ENCODE results near the gene C19orf85.

DNA sequence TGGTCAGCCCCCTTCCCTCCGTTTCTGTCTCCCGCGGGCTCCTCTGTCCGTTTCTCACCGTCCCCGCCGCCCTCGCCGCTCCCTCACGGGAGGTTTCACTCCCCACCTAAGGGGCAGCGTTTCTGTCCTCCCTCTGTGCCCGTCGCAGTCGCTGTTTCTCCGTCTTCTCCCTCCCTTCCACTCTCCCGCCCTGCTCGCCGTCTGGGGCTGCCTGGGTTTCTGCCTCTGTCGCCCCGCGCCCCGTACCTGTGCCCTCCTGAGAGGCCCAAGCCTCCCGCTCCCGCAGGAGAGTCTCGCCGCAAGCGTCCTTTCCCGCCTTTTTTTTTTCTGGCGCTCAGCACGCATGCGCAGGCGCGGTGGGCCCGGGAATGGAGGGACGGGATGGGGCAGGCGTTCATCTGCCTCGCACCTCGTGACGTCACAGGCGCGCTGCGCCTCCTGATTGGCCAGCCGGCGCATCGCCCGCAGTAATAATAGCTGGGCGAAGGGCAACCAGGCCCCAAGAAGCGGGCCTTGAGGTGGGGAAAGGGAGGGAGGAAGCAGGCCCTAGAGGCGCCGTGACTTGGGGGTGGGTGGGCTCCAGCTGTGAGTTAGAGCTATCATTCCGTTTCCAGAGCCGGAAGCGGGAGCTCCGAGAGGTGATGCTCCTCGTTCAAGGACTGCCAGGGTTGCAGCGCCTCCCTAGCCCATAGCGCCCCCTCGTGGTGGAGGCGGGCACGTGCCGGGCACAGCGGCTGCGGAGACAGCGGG lies 39.1 kb upstream of the C19orf85 start:
- TF ChIP-seq, protein P1, sequence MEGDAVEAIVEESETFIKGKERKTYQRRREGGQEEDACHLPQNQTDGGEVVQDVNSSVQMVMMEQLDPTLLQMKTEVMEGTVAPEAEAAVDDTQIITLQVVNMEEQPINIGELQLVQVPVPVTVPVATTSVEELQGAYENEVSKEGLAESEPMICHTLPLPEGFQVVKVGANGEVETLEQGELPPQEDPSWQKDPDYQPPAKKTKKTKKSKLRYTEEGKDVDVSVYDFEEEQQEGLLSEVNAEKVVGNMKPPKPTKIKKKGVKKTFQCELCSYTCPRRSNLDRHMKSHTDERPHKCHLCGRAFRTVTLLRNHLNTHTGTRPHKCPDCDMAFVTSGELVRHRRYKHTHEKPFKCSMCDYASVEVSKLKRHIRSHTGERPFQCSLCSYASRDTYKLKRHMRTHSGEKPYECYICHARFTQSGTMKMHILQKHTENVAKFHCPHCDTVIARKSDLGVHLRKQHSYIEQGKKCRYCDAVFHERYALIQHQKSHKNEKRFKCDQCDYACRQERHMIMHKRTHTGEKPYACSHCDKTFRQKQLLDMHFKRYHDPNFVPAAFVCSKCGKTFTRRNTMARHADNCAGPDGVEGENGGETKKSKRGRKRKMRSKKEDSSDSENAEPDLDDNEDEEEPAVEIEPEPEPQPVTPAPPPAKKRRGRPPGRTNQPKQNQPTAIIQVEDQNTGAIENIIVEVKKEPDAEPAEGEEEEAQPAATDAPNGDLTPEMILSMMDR (IDR thresholded peaks at IDR 0.05) = peak; percentile 99
- TF ChIP-seq, protein P2, sequence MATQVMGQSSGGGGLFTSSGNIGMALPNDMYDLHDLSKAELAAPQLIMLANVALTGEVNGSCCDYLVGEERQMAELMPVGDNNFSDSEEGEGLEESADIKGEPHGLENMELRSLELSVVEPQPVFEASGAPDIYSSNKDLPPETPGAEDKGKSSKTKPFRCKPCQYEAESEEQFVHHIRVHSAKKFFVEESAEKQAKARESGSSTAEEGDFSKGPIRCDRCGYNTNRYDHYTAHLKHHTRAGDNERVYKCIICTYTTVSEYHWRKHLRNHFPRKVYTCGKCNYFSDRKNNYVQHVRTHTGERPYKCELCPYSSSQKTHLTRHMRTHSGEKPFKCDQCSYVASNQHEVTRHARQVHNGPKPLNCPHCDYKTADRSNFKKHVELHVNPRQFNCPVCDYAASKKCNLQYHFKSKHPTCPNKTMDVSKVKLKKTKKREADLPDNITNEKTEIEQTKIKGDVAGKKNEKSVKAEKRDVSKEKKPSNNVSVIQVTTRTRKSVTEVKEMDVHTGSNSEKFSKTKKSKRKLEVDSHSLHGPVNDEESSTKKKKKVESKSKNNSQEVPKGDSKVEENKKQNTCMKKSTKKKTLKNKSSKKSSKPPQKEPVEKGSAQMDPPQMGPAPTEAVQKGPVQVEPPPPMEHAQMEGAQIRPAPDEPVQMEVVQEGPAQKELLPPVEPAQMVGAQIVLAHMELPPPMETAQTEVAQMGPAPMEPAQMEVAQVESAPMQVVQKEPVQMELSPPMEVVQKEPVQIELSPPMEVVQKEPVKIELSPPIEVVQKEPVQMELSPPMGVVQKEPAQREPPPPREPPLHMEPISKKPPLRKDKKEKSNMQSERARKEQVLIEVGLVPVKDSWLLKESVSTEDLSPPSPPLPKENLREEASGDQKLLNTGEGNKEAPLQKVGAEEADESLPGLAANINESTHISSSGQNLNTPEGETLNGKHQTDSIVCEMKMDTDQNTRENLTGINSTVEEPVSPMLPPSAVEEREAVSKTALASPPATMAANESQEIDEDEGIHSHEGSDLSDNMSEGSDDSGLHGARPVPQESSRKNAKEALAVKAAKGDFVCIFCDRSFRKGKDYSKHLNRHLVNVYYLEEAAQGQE (IDR thresholded peaks at IDR 0.05; ENCODE audit: insufficient read depth in 1 of 2, low read depth in 2 of 2, low read length in 1 of 2) = no peak
- TF ChIP-seq POLR2AphosphoS5 (IDR thresholded peaks at IDR 0.05; ENCODE audit: low read depth, low read length) (no peak), TCF7L2 (IDR thresholded peaks at IDR 0.05; ENCODE audit: low read depth, low read length) (no peak), SIN3A (IDR thresholded peaks at IDR 0.05; ENCODE audit: borderline replicate concordance, insufficient read depth, low read depth, low read length) (no peak)
